HG03196 (cell line): Measurements from ENCODE around the gene DRAXIN.

Experiments
- ATAC-seq: cut with Tn5 transposase; IDR thresholded peaks from one replicate; pipeline ENCODE4 v1.9.1; 2021; ENCODE audit not compliant: unreplicated experiment

DRAXIN gene

DNA sequence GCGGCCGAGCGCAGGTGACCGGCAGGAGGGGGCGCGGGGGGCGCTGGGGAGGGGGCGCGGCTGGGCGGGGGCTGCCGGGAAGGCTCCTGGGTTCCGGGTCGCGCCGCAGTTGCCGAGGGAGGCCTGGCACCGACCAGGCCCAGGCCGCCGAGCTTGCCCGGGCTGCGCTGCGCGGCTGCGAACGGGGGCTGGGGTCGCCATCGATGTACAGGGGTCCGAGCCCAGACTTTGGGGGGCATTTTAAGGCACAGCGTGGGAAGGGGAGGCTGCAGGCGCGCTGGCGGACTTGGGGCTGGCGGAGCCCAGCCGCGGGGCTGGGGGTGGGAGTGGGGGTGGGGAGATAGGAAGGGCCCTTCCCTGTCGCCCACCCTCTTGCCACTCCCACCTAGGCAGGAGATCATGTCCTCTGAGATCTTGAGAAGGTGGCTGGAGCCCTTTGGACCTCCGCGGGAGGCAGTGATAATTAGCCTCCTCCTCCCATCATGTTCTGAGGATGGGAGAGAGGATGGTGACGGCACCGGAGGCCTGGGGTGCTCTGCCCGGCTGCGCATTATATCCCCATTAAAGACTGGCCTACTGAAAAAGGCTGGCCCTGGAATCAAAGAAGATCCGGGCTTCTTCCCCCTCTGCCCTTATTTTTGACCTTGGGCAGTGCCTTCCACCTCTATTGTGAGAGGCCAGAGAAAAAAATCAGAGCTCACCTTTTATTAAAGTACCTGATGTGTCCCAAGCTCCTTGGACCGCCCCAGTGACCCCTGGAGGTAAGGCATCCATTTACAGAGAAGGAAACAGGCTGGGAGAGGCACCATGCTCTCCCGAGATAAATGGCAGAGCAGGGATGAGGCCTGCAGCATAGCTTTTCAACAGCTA, 36.3 kb upstream of the DRAXIN start:
- ATAC-seq: no peak

- ATAC-seq: no peak
Observed at GRCh38 chr1:11657654-11658053, 33.9 kb upstream of the DRAXIN start.

- ATAC-seq: no peak
Observed at GRCh38 chr1:11658542-11658941, 33.0 kb upstream of the DRAXIN start.

- no peak for ATAC-seq
Observed at GRCh38 chr1:11659748-11660147, 31.8 kb upstream of the DRAXIN start.

- no peak for ATAC-seq
Observed at GRCh38 chr1:11661103-11661502, 30.4 kb upstream of the DRAXIN start.

GRCh38 chr1:11664336-11665065, 27.0 kb upstream of the DRAXIN start:
- peak; percentile 37 for ATAC-seq

GRCh38 chr1:11668516-11668915, 23.0 kb upstream of the DRAXIN start:
- ATAC-seq: no peak

- ATAC-seq: no peak
Observed at GRCh38 chr1:11670747-11671146, 20.8 kb upstream of the DRAXIN start.

DNA sequence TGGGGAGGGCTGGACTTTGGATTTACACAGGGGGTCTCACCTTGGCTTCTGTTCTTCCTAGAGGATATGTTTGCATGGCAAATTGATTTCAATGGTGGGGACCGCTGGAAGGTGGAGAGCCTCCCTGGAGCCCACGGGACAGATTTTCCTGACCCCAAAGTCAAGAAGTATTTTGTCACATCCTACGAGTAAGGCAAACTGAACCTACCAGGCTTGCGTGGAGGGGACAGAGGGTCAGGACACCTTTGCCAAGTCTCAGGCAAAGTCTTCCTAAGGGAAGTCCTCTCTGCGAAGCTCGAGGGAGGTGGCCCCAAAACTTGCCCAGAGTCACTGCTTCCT, 20.3 kb upstream of the DRAXIN start:
- ATAC-seq: no peak

- ATAC-seq: no peak
Observed at GRCh38 chr1:11671544-11672286, 19.8 kb upstream of the DRAXIN start.

GRCh38 chr1:11673089-11673769, 18.3 kb upstream of the DRAXIN start:
- no peak for ATAC-seq

GRCh38 chr1:11674488-11674887, 17.0 kb upstream of the DRAXIN start:
- no peak for ATAC-seq

GRCh38 chr1:11675325-11675724, 16.2 kb upstream of the DRAXIN start:
- ATAC-seq: no peak

DNA sequence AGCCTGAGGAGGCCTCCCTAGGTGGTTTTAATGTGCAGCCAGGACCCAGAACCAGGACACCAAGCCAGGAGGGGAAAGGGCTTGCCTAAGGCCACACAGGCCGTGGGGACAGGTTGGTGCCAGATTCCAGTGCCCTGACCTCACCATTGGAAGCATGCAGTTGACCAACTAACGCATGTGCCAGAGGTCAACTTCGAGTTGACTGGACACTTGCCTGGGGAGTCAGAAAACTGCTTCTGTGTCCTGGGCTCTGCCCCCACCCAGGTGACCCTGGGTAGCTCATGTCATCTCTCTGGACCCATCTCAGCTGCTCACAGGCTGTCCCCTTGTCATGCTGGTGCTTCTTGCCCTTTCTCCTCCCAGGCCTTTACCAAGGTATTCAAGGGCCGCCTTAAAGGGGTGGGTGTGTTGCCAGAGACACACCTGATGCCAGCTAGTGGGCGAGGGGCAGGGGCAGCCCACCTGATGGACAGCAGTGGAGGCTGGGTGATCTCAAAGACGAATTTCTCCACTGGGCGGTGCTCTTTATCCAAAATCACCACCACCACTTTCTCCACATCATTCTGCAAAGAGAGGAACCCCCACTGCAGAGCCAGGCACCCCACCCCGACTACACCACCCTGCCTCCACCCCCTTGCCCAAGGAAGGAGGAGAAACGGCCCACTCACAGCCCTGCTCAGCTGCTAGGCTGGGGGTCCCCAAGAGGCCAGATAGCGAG, 15.0 kb upstream of the DRAXIN start:
- ATAC-seq: no peak

- no peak for ATAC-seq
Observed at GRCh38 chr1:11678442-11678841, 13.1 kb upstream of the DRAXIN start.

GRCh38 chr1:11680270-11681070, 11.0 kb upstream of the DRAXIN start:
- peak; percentile 11 for ATAC-seq

DNA sequence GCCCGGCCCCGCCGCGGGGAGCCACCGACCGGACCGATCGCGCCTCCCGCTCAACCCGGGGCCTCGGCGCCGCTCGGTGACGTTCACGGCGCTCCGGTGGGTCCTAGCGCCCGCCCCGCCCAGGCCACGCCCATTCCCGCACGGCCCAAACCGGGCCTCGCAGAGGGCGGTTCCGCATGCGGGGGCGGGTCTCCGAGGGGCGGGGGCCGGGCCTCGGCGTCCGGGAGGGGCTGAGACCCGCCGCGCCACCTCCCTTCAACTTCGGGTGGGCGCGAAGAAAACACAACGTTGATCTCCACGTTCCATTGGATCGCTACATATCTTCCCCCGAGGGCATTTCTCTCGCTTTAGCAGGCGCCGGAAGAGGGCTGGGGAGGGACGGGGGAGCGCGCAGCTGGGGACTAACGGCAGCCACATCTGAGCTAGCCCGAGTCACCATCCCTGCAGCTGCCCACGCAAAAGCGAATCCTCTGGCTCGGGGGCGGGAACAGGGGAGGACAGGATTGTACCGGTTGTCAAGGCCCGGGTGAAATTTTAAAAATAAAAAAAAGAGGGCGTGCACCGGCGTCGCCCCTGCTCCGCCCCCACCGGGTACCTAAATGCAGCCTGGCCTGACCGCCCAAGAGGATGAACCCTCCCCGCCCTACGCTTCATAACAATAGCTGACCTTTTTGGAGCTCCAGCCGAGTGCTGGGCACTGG, 10.3 kb upstream of the DRAXIN start, which contains the start of gene MAD2L2:
Gene MAD2L2 (minus strand): TSS at position 78 of the 701 bp plus-strand sequence. CDS start 547 bp downstream, outside the sequence.
- ATAC-seq: peak; percentile 79

- no peak for ATAC-seq
Observed at GRCh38 chr1:11682287-11682771, 9.2 kb upstream of the DRAXIN start.

DNA sequence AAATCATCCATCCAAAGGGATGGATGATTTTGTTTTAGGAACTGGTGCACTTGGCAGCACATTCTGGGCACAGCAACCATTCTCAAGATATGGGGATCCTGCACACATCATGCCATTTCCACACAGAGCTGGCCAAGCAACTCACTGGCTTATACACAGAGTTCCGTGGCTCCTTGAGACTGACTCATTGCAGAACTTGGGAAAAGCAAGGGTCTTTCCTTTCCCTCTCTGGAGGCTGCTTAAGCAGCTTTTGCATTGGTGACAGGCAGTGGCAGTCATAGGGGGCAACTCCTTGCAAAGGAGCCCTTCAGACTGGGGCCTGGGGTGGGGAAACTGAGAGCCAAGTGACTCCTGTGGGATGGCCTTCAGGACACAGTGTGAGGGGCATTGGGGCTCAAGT, 8.7 kb upstream of the DRAXIN start:
- ATAC-seq: no peak
